PFSK-1 (cell line): Measurements from ENCODE around the gene TIAM2.

Experiments used
- FOXP2 ChIP-seq: optimal IDR thresholded peaks from 2 replicates; pipeline ENCODE3; 2011; ENCODE audit warnings: borderline replicate concordance, control low read depth, inconsistent platforms; ENCODE audit not compliant: insufficient read depth; ENCODE audit errors: extremely low read length, extremely low read depth
- POLR2AphosphoS5 ChIP-seq: IDR thresholded peaks from 2 replicates; pipeline ENCODE4 v1.6.1; 2012; ENCODE audit warnings: low read depth, mild to moderate bottlenecking, control low read depth, low read length, moderate library complexity
- SIN3A ChIP-seq: IDR thresholded peaks from 2 replicates; pipeline ENCODE4 v1.6.1; 2012; ENCODE audit warnings: mild to moderate bottlenecking, low read length, moderate library complexity, borderline replicate concordance; ENCODE audit not compliant: insufficient read depth
- TAF1 ChIP-seq: IDR thresholded peaks from 2 replicates; pipeline ENCODE4 v1.6.1; 2012; ENCODE audit warnings: low read length, control low read depth, borderline replicate concordance; ENCODE audit not compliant: insufficient read depth
- TF ChIP-seq, protein P1 (sequence below), 2 experiments: IDR thresholded peaks; 2 replicates each; pipeline versions ENCODE4 v1.6.1 to v1.8.0; 2011 to 2012; ENCODE audit warnings: low read depth in 2 of 2, low read length in 2 of 2, control low read depth in 1 of 2, inconsistent platforms in 1 of 2, mild to moderate bottlenecking in 1 of 2, moderate library complexity in 1 of 2; ENCODE audit not compliant: insufficient read depth in 1 of 2

Gene TIAM2

DNA sequence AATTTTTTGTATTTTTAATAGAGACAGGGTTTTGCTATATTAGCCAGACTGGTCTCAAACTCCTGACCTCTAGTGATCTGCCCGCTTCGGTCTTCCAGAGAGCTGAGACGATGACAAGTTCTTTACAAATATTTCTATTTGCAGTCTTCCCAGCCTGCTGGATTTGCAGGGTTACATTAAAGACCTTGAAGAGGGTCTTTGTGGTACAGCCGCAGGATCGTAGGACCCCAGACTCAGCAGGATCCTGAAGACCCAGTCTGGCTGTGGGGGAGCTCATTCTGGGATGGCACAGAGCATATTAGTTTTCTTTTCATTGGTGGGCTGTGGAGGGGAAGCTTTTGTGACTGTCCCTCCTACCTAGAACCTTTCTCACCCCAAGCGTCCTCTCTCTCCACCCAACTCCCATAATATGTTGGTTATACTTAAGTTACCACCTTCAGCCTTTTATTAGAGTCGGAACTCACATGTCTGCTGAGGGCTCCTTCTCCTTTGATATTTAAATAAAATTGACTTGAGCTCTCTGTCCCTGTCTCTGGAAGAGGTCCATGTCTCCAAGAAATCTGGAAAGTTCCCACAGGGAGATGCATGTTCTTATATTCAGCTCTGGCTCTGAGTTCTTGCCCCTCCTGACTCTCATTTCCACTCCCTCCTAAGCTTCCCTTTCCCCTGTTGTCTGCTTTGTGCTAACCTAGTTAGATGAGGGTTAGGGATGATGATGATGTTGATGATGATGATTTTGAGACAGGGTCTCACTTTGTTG lies 72.0 kb downstream of the TIAM2 start:
- TF ChIP-seq POLR2AphosphoS5 (no peak), FOXP2 (no peak), SIN3A (no peak), TAF1 (no peak)
- TF ChIP-seq, protein P1, sequence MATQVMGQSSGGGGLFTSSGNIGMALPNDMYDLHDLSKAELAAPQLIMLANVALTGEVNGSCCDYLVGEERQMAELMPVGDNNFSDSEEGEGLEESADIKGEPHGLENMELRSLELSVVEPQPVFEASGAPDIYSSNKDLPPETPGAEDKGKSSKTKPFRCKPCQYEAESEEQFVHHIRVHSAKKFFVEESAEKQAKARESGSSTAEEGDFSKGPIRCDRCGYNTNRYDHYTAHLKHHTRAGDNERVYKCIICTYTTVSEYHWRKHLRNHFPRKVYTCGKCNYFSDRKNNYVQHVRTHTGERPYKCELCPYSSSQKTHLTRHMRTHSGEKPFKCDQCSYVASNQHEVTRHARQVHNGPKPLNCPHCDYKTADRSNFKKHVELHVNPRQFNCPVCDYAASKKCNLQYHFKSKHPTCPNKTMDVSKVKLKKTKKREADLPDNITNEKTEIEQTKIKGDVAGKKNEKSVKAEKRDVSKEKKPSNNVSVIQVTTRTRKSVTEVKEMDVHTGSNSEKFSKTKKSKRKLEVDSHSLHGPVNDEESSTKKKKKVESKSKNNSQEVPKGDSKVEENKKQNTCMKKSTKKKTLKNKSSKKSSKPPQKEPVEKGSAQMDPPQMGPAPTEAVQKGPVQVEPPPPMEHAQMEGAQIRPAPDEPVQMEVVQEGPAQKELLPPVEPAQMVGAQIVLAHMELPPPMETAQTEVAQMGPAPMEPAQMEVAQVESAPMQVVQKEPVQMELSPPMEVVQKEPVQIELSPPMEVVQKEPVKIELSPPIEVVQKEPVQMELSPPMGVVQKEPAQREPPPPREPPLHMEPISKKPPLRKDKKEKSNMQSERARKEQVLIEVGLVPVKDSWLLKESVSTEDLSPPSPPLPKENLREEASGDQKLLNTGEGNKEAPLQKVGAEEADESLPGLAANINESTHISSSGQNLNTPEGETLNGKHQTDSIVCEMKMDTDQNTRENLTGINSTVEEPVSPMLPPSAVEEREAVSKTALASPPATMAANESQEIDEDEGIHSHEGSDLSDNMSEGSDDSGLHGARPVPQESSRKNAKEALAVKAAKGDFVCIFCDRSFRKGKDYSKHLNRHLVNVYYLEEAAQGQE (IDR thresholded peaks at IDR 0.05; ENCODE audit: insufficient read depth in 1 of 2, low read depth in 2 of 2, low read length in 2 of 2), result no peak

DNA sequence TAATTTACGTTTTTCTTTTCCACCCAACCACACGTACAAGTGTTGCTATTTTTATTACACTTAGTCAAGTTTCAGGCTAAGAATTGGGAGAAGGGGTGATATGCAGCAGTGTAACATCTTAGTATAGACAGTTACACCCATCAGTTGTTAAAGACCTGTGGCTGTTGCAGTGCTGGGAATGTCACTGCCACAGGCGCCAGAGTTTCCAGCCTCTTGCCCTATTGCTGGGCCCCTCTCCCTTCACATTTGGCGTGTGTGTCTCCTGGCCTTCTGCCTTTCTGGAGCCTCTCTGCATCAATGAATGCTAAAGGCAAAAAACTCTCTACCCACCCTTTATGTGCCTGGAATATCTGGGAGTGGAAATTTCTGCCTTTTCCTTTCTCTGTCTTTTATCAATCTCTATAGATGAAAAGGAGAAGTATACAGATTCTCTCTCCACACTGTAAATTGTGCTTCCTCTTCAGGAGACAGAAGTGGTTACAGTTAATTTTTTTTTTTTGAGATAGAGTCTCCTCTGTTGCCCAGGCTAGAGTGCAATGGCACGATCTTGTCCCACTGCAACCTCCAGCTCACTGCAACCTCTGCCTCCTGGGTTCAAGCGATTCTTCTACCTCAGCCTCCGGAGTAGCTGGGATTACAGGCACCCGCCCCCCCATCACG lies 73.0 kb downstream of the TIAM2 start:
- TF ChIP-seq TAF1 (no peak), POLR2AphosphoS5 (no peak), SIN3A (no peak), FOXP2 (no peak)
- TF ChIP-seq, protein P1 (IDR thresholded peaks at IDR 0.05; ENCODE audit: insufficient read depth in 1 of 2, low read depth in 2 of 2, low read length in 2 of 2), result no peak

DNA sequence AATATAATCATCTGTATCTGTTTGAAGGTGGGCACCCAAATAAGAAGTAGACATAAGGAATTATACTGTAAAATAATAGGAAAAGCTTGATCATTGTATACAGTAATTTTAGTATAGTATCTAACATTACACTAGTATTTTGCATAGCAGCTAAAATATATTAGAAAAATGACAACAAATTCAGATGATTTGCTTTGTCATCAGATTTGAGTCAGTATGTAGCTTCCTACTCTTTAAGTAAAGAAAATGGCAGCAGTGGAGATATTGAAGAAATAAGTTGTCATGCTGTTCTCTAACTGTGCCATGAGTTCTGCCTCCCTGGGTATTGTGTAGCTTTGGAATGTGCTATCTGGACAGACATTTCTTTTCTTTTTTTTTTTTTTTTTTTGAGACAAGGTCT lies 74.4 kb downstream of the TIAM2 start:
- TF ChIP-seq FOXP2 (no peak), TAF1 (no peak), POLR2AphosphoS5 (no peak), SIN3A (no peak)
- TF ChIP-seq, protein P1 (IDR thresholded peaks at IDR 0.05; ENCODE audit: insufficient read depth in 1 of 2, low read depth in 2 of 2, low read length in 2 of 2), result no peak

DNA sequence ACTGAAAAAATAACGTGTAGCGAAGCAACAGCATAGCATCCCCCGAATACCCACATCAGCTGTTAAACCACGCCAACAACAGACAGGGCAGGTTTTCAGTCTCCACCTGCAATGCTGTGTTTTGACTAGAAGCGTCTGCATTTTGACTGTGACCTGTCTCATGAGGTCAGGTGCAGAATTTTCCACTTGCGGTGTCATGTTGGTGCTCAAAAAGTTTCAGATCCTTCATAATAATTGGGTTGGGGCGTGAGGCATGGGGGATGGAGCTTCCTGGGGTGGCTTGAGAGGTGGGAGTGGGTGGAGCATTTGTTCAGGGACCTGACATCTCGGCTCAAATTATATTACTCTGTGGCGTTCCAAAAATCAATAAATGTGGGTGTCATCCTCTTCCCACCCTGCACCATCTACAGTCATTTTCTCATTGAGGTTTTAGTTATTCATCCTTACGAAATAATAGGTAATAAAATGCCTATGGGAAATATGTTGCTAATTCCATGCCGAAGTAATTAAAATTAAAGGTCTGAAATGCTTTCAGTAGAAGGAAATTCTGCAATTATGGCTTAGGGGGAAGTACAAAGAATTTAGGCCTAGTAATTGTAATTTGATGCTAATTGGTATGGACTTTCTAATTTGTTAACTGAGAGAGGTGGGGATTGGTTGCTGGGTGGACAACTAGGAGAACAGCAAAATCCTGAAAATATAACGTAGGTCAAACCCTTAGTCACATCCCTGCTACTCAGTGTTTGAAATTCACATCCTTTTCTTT lies 81.0 kb downstream of the TIAM2 start:
- TF ChIP-seq FOXP2 (no peak), TAF1 (no peak)
- TF ChIP-seq, protein P1 (IDR thresholded peaks at IDR 0.05; ENCODE audit: insufficient read depth in 1 of 2, low read depth in 2 of 2, low read length in 2 of 2), result no peak
